Neuronal stem cell (in vitro differentiated cells): ENCODE results near the gene SFRP2.
A peak's percentile ranks its signal among the peaks of the same experiment; 100 is the strongest.

Source experiments
- DNase-seq: peaks from one replicate; pipeline ENCODE4 v3.0.0-alpha.2; 2013; ENCODE audit warnings: low spot score
- H2AFZ ChIP-seq: one replicate; pipeline ENCODE4 v1.6.1; 2013; ENCODE audit warnings: mild to moderate bottlenecking, low read length, inconsistent platforms
- H2AK5ac ChIP-seq: 2 replicates; pipeline ENCODE4 v1.6.1; 2013; ENCODE audit warnings: low read depth, mild to moderate bottlenecking, inconsistent platforms, low read length, moderate library complexity, mixed read lengths
- H2BK120ac ChIP-seq: 2 replicates; pipeline ENCODE4 v1.6.1; 2013; ENCODE audit warnings: low read depth, mild to moderate bottlenecking, inconsistent platforms, low read length, moderate library complexity, mixed read lengths
- H2BK12ac ChIP-seq: one replicate; pipeline ENCODE4 v1.6.1; 2013; ENCODE audit warnings: low read length, inconsistent platforms
- H2BK15ac ChIP-seq: 2 replicates; pipeline ENCODE4 v1.6.1; 2013; ENCODE audit warnings: mild to moderate bottlenecking, low read length, inconsistent platforms, mixed read lengths
- H2BK5ac ChIP-seq: one replicate; pipeline ENCODE4 v1.6.1; 2013; ENCODE audit warnings: inconsistent platforms, mild to moderate bottlenecking, low read length, moderate library complexity
- H3K14ac ChIP-seq: one replicate; pipeline ENCODE4 v1.6.1; 2013; ENCODE audit warnings: low read length, inconsistent platforms
- H3K18ac ChIP-seq: 2 replicates; pipeline ENCODE4 v1.6.1; 2013; ENCODE audit warnings: low read length, inconsistent platforms
- H3K23ac ChIP-seq: 2 replicates; pipeline ENCODE4 v1.6.1; 2013; ENCODE audit warnings: low read depth, mild to moderate bottlenecking, mixed read lengths, low read length, inconsistent platforms; ENCODE audit not compliant: poor library complexity
- H3K27ac ChIP-seq: replicated peaks from 3 replicates; pipeline ENCODE4 v1.5.1; 2013; ENCODE audit warnings: low read length, inconsistent platforms
- H3K27me3 ChIP-seq, 3 experiments: 2 replicates each; pipeline ENCODE4 v1.6.1; 2013; ENCODE audit warnings: low read length in 3 of 3, mild to moderate bottlenecking in 2 of 3, inconsistent platforms in 1 of 3, low read depth in 1 of 3, mixed read lengths in 1 of 3, moderate library complexity in 1 of 3; ENCODE audit not compliant: control insufficient read depth in 3 of 3, insufficient read depth in 3 of 3
- H3K36me3 ChIP-seq, 2 donors: replicated peaks in 1 of 2; 2 replicates each; pipeline ENCODE4 v1.6.1; 2013; ENCODE audit warnings: low read length in 2 of 2; ENCODE audit not compliant: control insufficient read depth in 2 of 2, insufficient read depth in 2 of 2
- H3K4ac ChIP-seq: 2 replicates; pipeline ENCODE4 v1.6.1; 2013; ENCODE audit warnings: inconsistent platforms, mild to moderate bottlenecking, low read length, moderate library complexity
- H3K4me1 ChIP-seq, 2 donors: 1 replicate in 1 of 2; 2 replicates in 1 of 2; pipeline ENCODE4 v1.6.1; 2013; ENCODE audit warnings: low read length in 2 of 2, low read depth in 1 of 2; ENCODE audit not compliant: control insufficient read depth in 2 of 2, insufficient read depth in 1 of 2
- H3K4me2 ChIP-seq: one replicate; pipeline ENCODE4 v1.6.1; 2013; ENCODE audit warnings: mild to moderate bottlenecking, low read length, inconsistent platforms; ENCODE audit not compliant: insufficient read depth, poor library complexity, severe bottlenecking
- H3K4me3 ChIP-seq, 2 donors: 2 replicates each; pipeline ENCODE4 v1.5.1; 2013; ENCODE audit warnings: low read length in 2 of 2, mild to moderate bottlenecking in 2 of 2, inconsistent platforms in 1 of 2, moderate library complexity in 1 of 2
- H3K79me1 ChIP-seq: one replicate; pipeline ENCODE4 v1.6.1; 2013; ENCODE audit warnings: low read depth, mild to moderate bottlenecking, inconsistent platforms, low read length, moderate library complexity
- H3K9ac ChIP-seq: one replicate; pipeline ENCODE4 v1.6.1; 2013; ENCODE audit warnings: mild to moderate bottlenecking, low read depth, low read length, inconsistent platforms; ENCODE audit not compliant: poor library complexity
- H3K9me3 ChIP-seq, 2 donors: replicated peaks in 1 of 2; 2 replicates each; pipeline versions ENCODE3 to v1.6.1; 2013; ENCODE audit warnings: low read length in 2 of 2, mild to moderate bottlenecking in 2 of 2, inconsistent platforms in 1 of 2, low read depth in 1 of 2, mixed read lengths in 1 of 2, moderate library complexity in 1 of 2; ENCODE audit not compliant: control insufficient read depth in 2 of 2, insufficient read depth in 1 of 2
- H4K8ac ChIP-seq: one replicate; pipeline ENCODE4 v1.6.1; 2013; ENCODE audit warnings: low read depth, mild to moderate bottlenecking, inconsistent platforms, low read length, moderate library complexity
- H4K91ac ChIP-seq: one replicate; pipeline ENCODE4 v1.6.1; 2013; ENCODE audit warnings: low read length, low read depth, mild to moderate bottlenecking, inconsistent platforms; ENCODE audit not compliant: poor library complexity
- WGBS, 2 donors: extraction: QIAGEN DNeasy Blood & Tissue Kit; methylation state at CpG; one replicate each; pipeline ENCODE4 v1.1.7; 2013; ENCODE audit warnings: missing lambda C conversion rate in 2 of 2, mixed read lengths in 1 of 2; ENCODE audit not compliant: insufficient read length in 2 of 2, insufficient replicate concordance in 1 of 2; ENCODE audit errors: extremely low coverage in 2 of 2; 5-methylcytosine and 5-hydroxymethylcytosine counted together

Gene SFRP2

GRCh38 chr4:153759407-153760316, 29.2 kb downstream of the SFRP2 start, which contains the start of gene RNF175:
Gene RNF175, minus strand, starts transcription at chr4:153760024. Its CDS starts 162 bp downstream, at chr4:153759862.
- Histone ChIP-seq H3K9ac (peak within 1 kb of the TSS; percentile 94), H2AK5ac (peak within 1 kb of the TSS; percentile 47), H3K27ac (no peak within 1 kb of the TSS), H3K9me3 (peaks cover 4 to 13% of the 10 kb centered on the region in 2 donors), H3K4me2 (peak within 1 kb of the TSS; percentile 89), H2AFZ (peak within 1 kb of the TSS; percentile 82), H3K14ac (peak within 1 kb of the TSS; percentile 82), H3K18ac (peak within 1 kb of the TSS; percentile 99), H4K8ac (peak within 1 kb of the TSS; percentile 93), H2BK5ac (peak within 1 kb of the TSS; percentile 35), H3K36me3 (peaks cover 0 to 4% of the 10 kb centered on the region in 2 donors), H3K4ac (peak within 1 kb of the TSS; percentile 41), H2BK120ac (peak within 1 kb of the TSS; percentile 93), H2BK15ac (peak within 1 kb of the TSS; percentile 11), H4K91ac (peak within 1 kb of the TSS; percentile 91), H2BK12ac (peak within 1 kb of the TSS; percentile 85), H3K4me3 (peak within 1 kb of the TSS; percentile 52 to 80), H3K23ac (peak within 1 kb of the TSS; percentile 94), H3K79me1 (peaks cover 9% of the 10 kb centered on the region), H3K4me1 (peaks cover 20 to 33% of the 10 kb centered on the region in 2 donors), H3K27me3 (no peaks in the 10 kb centered on the region)
- no CpG with 5 or more reads among the region's 76 CpGs for WGBS, 2 donors
- DNase-seq, result no peak

- H3K4me2 ChIP-seq, result peak overlapping the region; percentile 89
- no CpG with 5 or more reads among the region's 15 CpGs for WGBS, 2 donors
- H2BK5ac ChIP-seq, result peak overlapping the region; percentile 35
- no peaks in the 10 kb centered on the region for H3K27me3 ChIP-seq
- H4K91ac ChIP-seq, result peak overlapping the region; percentile 91
- peak overlapping the region; percentile 47 for H2AK5ac ChIP-seq
- H3K23ac ChIP-seq, result peak overlapping the region; percentile 94
- peaks cover 9% of the 10 kb centered on the region for H3K79me1 ChIP-seq
- no peak overlapping the region for H3K4ac ChIP-seq
- peaks cover 0 to 4% of the 10 kb centered on the region in 2 donors for H3K36me3 ChIP-seq
- no peak overlapping the region for H4K8ac ChIP-seq
- peak overlapping the region; percentile 52 to 80 for H3K4me3 ChIP-seq
- H2BK15ac ChIP-seq, result peak overlapping the region; percentile 11
- H3K9ac ChIP-seq, result peak overlapping the region; percentile 94
- H3K9me3 ChIP-seq, result peaks cover 8 to 19% of the 10 kb centered on the region in 2 donors
- H3K4me1 ChIP-seq, result peaks cover 14 to 28% of the 10 kb centered on the region in 2 donors
- no peak overlapping the region for H3K27ac ChIP-seq
- peak overlapping the region; percentile 3 for H3K14ac ChIP-seq
- H2BK12ac ChIP-seq, result no peak overlapping the region
- H2BK120ac ChIP-seq, result peak overlapping the region; percentile 93
- H3K18ac ChIP-seq, result peak overlapping the region; percentile 99
- H2AFZ ChIP-seq, result peak overlapping the region; percentile 82
- no peak for DNase-seq
These were observed 30.0 kb downstream of the SFRP2 start for GRCh38 chr4:153758688-153759406.

- DNase-seq, result no peak
- no CpG with 5 or more reads among the region's 2 CpGs for WGBS, 2 donors
- Histone ChIP-seq H3K79me1 (peaks cover 9% of the 10 kb centered on the region), H3K27me3 (no peaks in the 10 kb centered on the region), H2BK15ac (no peak overlapping the region), H3K36me3 (peaks cover 0 to 4% of the 10 kb centered on the region in 2 donors), H2BK12ac (no peak overlapping the region), H2AFZ (no peak overlapping the region), H3K4me2 (no peak overlapping the region), H3K18ac (no peak overlapping the region), H3K9ac (no peak overlapping the region), H3K4me3 (no peak overlapping the region), H3K9me3 (peaks cover 8 to 19% of the 10 kb centered on the region in 2 donors), H3K14ac (no peak overlapping the region), H3K4me1 (peaks cover 8 to 26% of the 10 kb centered on the region in 2 donors), H2BK120ac (no peak overlapping the region), H4K8ac (no peak overlapping the region), H3K23ac (no peak overlapping the region), H3K27ac (no peak overlapping the region), H2BK5ac (no peak overlapping the region), H3K4ac (no peak overlapping the region), H4K91ac (no peak overlapping the region), H2AK5ac (no peak overlapping the region)
These were observed 30.7 kb downstream of the SFRP2 start for GRCh38 chr4:153758136-153758535.
